ENCODE data around the gene CYTH4. TPM values are rescaled to one million over a fixed set of nuclear protein-coding genes. Genes with fewer than 3 reads are reported as not detected.
"Not testable (repeated sequence)": the region's sequence is repeated elsewhere in the genome, so short reads cannot be mapped to it uniquely, and the experiment has no call there.

The CYTH4 gene, protein sequence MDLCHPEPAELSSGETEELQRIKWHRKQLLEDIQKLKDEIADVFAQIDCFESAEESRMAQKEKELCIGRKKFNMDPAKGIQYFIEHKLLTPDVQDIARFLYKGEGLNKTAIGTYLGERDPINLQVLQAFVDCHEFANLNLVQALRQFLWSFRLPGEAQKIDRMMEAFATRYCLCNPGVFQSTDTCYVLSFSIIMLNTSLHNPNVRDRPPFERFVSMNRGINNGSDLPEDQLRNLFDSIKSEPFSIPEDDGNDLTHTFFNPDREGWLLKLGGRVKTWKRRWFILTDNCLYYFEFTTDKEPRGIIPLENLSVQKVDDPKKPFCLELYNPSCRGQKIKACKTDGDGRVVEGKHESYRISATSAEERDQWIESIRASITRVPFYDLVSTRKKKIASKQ
- polyA plus RNA-seq: not detected in 2 replicates
- not detected in 2 replicates for polyA minus RNA-seq

DNA sequence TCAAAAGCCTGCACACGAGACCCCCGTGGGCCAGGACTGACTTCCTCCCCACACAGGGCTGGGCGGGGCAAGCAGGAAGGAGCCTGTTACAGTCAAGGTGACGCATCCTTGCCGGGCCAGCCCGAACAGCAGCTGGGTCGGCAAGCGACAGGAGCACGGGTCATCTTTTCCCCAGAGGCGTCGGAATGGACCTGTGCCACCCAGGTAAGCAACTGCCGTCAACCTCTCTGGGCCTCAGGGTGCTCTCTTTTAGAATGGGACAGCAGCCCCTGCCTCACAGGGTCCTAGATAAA is at the start of gene CYTH4:
Gene CYTH4 (plus strand): TSS at position 124 of the 293 bp plus-strand sequence. CDS start 62 bp downstream, at position 186.
- H3K9ac ChIP-seq (ENCODE audit: low read length): no peak within 1 kb of the TSS
- no peak within 1 kb of the TSS for H3K4me3 ChIP-seq (ENCODE audit: low read length)
- no peaks in the 10 kb centered on the region for H3K9me2 ChIP-seq (ENCODE audit: insufficient read depth, low read length)
- H4K20me1 ChIP-seq (ENCODE audit: insufficient read depth): no peaks in the 10 kb centered on the region
- H3K79me2 ChIP-seq (replicated peaks; ENCODE audit: insufficient read depth, low read length): no peaks in the 10 kb centered on the region
- H3K27me3 ChIP-seq (ENCODE audit: insufficient read depth, low read depth, low read length): no peaks in the 10 kb centered on the region
- no peaks in the 10 kb centered on the region for H3F3A ChIP-seq (ENCODE audit: insufficient read depth, low read length, poor library complexity, severe bottlenecking)
- TF ChIP-seq SMC3 (conservative IDR thresholded peaks at IDR 0.05; ENCODE audit: poor library complexity) (no peak), RAD21 (conservative IDR thresholded peaks at IDR 0.05) (no peak), MXI1 (conservative IDR thresholded peaks at IDR 0.05; ENCODE audit: poor library complexity, severe bottlenecking) (no peak), POLR2AphosphoS5 (IDR thresholded peaks at IDR 0.05) (no peak), EZH2 (IDR thresholded peaks at IDR 0.05; ENCODE audit: borderline replicate concordance, insufficient read depth, low read length, poor library complexity, severe bottlenecking) (no peak), TAF1 (IDR thresholded peaks at IDR 0.05; ENCODE audit: low read depth) (no peak), EP300 (conservative IDR thresholded peaks at IDR 0.05; ENCODE audit: poor library complexity, severe bottlenecking) (no peak)
- TF ChIP-seq, protein P1, sequence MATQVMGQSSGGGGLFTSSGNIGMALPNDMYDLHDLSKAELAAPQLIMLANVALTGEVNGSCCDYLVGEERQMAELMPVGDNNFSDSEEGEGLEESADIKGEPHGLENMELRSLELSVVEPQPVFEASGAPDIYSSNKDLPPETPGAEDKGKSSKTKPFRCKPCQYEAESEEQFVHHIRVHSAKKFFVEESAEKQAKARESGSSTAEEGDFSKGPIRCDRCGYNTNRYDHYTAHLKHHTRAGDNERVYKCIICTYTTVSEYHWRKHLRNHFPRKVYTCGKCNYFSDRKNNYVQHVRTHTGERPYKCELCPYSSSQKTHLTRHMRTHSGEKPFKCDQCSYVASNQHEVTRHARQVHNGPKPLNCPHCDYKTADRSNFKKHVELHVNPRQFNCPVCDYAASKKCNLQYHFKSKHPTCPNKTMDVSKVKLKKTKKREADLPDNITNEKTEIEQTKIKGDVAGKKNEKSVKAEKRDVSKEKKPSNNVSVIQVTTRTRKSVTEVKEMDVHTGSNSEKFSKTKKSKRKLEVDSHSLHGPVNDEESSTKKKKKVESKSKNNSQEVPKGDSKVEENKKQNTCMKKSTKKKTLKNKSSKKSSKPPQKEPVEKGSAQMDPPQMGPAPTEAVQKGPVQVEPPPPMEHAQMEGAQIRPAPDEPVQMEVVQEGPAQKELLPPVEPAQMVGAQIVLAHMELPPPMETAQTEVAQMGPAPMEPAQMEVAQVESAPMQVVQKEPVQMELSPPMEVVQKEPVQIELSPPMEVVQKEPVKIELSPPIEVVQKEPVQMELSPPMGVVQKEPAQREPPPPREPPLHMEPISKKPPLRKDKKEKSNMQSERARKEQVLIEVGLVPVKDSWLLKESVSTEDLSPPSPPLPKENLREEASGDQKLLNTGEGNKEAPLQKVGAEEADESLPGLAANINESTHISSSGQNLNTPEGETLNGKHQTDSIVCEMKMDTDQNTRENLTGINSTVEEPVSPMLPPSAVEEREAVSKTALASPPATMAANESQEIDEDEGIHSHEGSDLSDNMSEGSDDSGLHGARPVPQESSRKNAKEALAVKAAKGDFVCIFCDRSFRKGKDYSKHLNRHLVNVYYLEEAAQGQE (IDR thresholded peaks at IDR 0.05; ENCODE audit: borderline replicate concordance): no peak
- TF ChIP-seq, protein P2, sequence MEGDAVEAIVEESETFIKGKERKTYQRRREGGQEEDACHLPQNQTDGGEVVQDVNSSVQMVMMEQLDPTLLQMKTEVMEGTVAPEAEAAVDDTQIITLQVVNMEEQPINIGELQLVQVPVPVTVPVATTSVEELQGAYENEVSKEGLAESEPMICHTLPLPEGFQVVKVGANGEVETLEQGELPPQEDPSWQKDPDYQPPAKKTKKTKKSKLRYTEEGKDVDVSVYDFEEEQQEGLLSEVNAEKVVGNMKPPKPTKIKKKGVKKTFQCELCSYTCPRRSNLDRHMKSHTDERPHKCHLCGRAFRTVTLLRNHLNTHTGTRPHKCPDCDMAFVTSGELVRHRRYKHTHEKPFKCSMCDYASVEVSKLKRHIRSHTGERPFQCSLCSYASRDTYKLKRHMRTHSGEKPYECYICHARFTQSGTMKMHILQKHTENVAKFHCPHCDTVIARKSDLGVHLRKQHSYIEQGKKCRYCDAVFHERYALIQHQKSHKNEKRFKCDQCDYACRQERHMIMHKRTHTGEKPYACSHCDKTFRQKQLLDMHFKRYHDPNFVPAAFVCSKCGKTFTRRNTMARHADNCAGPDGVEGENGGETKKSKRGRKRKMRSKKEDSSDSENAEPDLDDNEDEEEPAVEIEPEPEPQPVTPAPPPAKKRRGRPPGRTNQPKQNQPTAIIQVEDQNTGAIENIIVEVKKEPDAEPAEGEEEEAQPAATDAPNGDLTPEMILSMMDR (IDR thresholded peaks at IDR 0.05; ENCODE audit: poor library complexity, severe bottlenecking): no peak
- no peaks in the 10 kb centered on the region for H3K36me3 ChIP-seq (ENCODE audit: insufficient read depth, low read length)
- H3K27ac ChIP-seq (ENCODE audit: low read length): no peak within 1 kb of the TSS
- H2AFZ ChIP-seq (ENCODE audit: low read depth, low read length): no peak within 1 kb of the TSS
- H3K4me2 ChIP-seq (ENCODE audit: low read length): no peak within 1 kb of the TSS
- no peaks in the 10 kb centered on the region for H3K9me3 ChIP-seq (ENCODE audit: low read length)

DNA sequence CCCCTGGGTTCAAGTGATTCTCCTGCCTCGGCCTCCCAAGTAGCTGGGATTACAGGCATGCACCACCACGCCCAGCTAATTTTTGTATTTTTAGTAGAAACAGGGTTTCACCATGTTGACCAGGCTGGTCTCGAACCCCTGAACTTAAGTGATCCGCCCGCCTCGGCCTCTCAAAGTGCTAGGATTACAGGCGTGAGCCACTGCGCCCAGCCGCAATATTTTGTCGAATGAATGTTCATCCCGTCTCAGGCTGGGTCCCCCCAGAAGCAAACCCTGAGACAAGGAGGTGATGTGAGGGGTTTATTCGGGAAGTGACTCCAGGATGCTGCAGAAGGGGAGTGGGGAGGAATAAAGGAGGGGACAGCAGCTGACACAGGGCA is 48.9 kb upstream of the CYTH4 start:
- not testable (repeated sequence) for H3K4me2 ChIP-seq (ENCODE audit: low read length); H4K20me1 ChIP-seq (ENCODE audit: insufficient read depth); H3K9me2 ChIP-seq (ENCODE audit: insufficient read depth, low read length); H3K79me2 ChIP-seq (replicated peaks; ENCODE audit: insufficient read depth, low read length); H3K9me3 ChIP-seq (ENCODE audit: low read length); H3F3A ChIP-seq (ENCODE audit: insufficient read depth, low read length, poor library complexity, severe bottlenecking); H3K4me3 ChIP-seq (ENCODE audit: low read length); H2AFZ ChIP-seq (ENCODE audit: low read depth, low read length); H3K36me3 ChIP-seq (ENCODE audit: insufficient read depth, low read length); H3K27me3 ChIP-seq (ENCODE audit: insufficient read depth, low read depth, low read length); H3K27ac ChIP-seq (ENCODE audit: low read length); H3K9ac ChIP-seq (ENCODE audit: low read length)

Measured in neural cell (in vitro differentiated cells).